Measurements from ENCODE around the gene TERB1.

The TERB1 gene, protein sequence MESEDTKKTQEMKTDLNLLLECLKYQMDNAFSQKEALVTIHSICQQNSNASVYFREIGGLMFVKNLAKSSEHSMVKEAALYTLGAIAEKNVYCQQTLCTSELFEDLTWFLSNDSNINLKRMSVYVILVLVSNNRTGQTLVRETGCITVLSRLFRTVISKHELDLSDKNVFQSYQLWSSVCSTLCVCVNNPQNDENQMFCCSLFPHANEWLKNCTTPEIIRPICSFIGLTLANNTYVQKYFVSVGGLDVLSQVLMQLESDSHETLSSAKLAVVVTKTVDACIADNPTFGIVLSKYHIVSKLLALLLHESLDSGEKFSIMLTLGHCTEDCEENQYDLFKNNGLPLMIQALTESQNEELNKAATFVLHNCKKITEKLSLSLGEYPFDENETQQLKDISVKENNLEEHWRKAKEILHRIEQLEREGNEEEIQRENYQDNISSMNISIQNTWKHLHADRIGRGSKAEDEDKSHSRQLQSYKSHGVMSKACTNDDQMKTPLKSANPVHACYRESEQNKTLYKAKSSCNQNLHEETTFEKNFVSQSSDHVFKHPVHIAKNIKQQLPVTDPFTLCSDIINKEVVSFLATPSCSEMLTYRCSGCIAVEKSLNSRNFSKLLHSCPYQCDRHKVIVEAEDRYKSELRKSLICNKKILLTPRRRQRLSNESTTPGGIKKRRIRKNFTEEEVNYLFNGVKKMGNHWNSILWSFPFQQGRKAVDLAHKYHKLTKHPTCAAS

DNA sequence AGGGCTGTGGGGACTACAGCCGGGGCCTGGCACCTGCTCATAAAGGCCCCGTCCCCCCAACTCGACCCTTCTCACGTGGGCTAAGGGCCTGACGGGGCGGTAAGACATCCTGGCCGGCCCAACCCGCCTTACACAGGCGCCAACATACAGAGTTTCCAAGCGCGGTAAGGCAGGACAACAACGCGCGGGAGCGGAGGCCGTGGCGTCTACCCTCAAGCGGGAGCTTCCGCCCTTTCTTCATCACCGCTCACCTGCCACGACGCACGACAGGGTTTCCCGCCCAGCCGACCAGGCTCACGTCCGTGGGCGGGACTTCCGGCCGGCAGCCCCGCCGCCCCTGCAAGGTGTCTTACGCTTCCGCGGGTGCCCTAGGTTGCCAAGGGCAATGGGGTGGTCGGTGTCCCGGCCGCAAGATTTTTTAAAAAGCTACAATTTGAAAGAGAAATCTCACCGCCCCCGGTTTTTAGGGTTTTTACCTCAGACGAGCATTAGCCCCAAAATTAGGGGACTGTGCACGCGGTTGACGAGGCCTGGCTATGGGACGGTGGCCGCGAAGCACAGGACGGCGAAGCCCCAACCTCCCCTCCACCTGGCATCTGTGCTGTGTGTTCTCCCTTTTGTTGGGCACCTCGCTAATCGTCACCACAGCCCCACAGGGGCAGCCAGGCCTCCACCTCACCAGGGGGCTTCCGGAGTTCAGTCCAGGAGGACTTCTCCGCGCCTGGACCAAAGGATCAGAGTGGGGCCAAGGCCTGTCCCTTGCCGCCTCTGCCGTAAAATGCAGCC lies at the start of gene TERB1:
Gene TERB1, minus strand, starts transcription at position 265 of the 786 bp plus-strand sequence. CDS start 4,786 bp downstream, outside the sequence.
- peak; percentile 30 for DNase-seq (ENCODE audit: low spot score)

- no peak for DNase-seq (ENCODE audit: low spot score)
Observed at GRCh38 chr16:66850115-66850815, 48.9 kb upstream of the TERB1 start.

- no peak for DNase-seq (ENCODE audit: low spot score)
Observed at GRCh38 chr16:66849549-66849948, 48.2 kb upstream of the TERB1 start.

DNA sequence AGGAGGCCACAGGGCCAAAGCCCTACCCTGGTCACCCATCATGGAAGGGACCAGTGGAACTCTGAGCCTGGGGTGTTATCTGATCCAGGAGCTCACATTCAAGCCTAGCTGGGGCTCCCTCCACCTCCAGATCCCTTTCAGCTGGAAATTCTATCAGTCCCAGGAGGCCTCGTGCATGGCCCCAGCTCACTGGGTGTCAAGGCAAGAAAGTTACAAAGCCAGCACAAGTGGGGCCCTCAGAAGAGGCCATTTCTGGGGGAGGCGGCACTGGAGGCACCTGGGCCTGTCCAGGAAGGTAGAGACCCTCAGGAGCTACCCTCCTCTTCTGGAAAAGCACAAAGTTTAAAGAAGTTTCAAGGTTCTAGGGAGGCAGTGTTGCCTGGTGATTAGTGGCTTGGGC lies 47.6 kb upstream of the TERB1 start:
- no peak for DNase-seq (ENCODE audit: low spot score)

GRCh38 chr16:66848172-66848571 lies 46.8 kb upstream of the TERB1 start:
- no peak for DNase-seq (ENCODE audit: low spot score)

DNA sequence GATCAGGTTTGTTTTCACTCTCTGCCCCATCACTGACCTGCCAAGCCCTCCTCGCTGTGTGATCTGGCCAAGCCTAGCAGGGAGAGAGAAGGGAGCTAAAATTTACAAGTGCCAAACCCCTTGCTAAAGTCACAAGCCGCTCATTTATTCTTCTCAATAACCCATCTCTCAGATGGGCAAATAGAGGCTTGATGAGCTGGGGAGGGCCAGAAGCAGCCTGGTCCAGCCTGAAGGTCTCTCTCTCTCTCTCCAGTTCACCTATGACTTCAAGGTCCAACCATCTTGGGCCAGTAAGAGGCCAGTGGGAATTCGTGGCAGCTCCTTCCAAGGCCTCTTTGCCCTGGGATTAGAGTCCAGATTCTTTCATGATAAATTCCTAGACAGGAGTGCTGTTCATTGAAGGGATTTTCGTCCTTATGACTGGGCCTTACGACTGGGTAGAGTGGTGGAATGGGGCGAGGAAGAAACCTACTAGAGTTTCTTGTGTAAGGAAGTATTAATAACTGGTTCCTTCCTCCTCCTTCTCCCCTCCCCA lies 46.2 kb upstream of the TERB1 start:
- no peak for DNase-seq (ENCODE audit: low spot score)

GRCh38 chr16:66846831-66847230 lies 45.4 kb upstream of the TERB1 start:
- DNase-seq (ENCODE audit: low spot score): no peak

DNA sequence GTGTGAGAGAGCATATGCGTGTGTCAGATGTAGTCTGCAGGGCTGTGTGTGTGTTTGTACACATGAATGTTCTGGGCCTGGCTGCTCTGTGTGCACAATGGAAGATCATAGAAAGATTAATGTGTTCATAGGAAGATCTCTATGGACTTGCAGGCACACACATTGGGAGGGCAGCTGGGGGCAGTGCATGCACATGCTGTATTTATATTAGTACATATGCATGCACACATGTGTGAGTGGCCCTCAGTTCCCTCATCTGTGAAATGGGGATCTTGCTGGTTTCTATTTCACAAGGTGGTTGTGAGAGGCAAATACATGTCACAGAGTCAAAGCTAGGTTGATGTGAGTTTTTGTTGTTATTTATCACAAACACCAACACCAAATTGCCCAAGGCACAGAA lies 44.9 kb upstream of the TERB1 start:
- no peak for DNase-seq (ENCODE audit: low spot score)

DNA sequence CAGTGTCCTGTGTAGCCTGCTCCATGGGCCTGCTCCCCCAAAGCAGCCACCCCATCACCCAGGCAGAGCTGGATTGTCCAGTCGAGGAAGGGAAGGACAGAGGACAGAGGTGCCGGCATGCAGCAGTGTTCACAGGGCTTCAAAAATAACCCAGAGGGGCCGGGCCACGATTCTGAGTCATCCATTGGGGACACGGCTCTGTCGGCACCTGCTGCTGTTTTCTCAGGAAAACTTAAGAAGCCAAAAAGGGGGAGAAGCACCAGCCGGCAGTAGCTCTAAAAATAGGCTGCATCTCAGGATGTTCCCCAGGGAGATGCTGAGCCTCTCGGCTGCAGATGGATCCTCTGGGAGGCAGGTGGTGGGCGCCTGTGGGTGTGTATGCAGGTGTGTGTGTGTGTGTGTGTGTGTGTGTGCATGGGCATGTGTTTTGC lies 44.4 kb upstream of the TERB1 start:
- DNase-seq (ENCODE audit: low spot score): peak; percentile 87

- no peak for DNase-seq (ENCODE audit: low spot score)
Observed at GRCh38 chr16:66845080-66845410, 43.7 kb upstream of the TERB1 start.

DNA sequence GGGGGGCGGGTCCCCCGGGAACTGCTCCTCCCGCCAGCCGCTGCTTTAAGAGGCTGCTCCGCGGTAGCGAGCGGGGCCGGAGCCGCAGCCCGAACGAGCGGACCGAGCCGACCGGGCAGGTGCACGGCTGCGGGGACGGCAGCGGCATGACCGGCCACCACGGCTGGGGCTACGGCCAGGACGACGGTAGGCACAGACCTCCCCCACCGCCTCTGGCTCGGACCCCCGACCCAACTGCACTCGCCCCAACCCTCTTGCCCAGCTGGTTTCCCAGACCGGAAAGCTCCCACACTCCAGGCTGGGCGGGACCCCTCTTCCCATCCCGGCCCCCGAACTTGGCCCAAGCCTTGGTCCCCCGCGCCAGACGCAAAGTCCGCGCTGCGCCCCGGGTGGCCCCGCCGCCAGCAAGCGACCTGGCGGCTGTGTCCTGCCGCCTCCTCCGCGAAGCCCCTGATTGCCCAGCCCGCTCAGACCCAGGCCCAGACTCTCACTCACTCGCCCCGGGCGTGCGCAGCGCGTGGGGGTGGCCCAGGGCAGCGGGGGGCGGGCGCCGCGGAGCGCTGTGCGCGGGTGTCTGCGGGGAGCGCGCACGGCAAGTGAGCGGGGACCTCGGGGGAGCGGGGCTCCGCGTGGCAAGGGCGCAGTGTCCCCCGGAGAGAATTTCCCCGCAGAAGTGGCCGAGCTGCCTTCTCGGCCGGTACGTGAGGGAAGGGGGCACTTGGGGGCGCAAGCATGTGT lies 43.1 kb upstream of the TERB1 start, which contains the start of gene CA7:
Gene CA7, plus strand, starts transcription at position 73 of the 738 bp plus-strand sequence. Its CDS starts 74 bp downstream, at position 147.
- no peak for DNase-seq (ENCODE audit: low spot score)

- no peak for DNase-seq (ENCODE audit: low spot score)
Observed at GRCh38 chr16:66844009-66844341, 42.6 kb upstream of the TERB1 start.

DNA sequence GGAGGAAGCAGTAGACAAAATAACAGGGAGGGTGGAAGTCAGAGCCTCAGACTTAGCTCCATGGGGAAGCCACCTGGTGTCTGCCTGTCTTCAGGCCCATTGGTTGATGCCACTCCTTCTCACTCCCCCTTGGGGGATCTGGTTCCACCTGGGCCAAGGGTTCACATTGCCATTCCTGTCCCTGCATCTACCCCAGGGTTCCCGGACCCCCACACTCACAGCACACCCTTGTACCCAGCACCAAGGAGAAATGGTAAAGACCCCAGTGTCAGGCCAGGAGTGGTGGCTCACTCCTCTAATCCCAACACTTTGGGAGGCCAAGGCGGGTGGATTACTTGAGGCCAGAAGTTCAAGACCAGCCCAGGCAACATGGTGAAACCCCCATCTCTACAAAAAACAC lies 41.8 kb upstream of the TERB1 start:
- DNase-seq (ENCODE audit: low spot score): no peak

- DNase-seq (ENCODE audit: low spot score): no peak
Observed at GRCh38 chr16:66842765-66843164, 41.4 kb upstream of the TERB1 start.

- DNase-seq (ENCODE audit: low spot score): no peak
Observed at GRCh38 chr16:66841366-66841765, 40.0 kb upstream of the TERB1 start.

DNA sequence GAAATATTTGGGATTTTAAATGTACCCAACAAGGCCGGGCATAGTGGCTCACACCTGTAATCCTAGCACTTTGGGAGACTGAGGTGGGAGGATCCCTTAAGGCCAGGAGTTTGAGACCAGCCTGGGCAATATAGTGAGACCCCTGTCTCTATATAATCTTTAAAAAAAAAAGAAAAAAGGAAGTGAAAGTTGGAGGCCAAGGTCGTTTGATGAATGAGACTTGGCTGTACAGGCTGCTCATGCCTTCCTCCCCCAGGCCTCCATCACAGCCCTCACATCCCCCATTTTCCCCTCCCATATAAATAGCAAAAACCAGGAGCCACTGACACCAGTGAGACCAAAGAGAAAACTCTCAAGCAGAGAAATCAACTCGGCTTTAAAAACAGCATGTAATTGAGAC lies 39.5 kb upstream of the TERB1 start:
- DNase-seq (ENCODE audit: low spot score): no peak

- no peak for DNase-seq (ENCODE audit: low spot score)
Observed at GRCh38 chr16:66834746-66835145, 33.4 kb upstream of the TERB1 start.

- DNase-seq (ENCODE audit: low spot score): no peak
Observed at GRCh38 chr16:66832661-66833305, 31.4 kb upstream of the TERB1 start.

- DNase-seq (ENCODE audit: low spot score): no peak
Observed at GRCh38 chr16:66832190-66832589, 30.8 kb upstream of the TERB1 start.
